Mammary microvascular endothelial cell (primary cell): ENCODE measurements around the gene WFDC2. TPM values are rescaled to one million over a fixed set of nuclear protein-coding genes. Genes with fewer than 3 reads are reported as not detected.

Experiments
- total RNA-seq: library from RNA; depleted of rRNA; stranded (reverse); fragments of >200 nt; gene quantifications from 2 replicates; pipeline ENCODE4 v1.2.3, GENCODE V29; 2015

Gene WFDC2
- total RNA-seq, result not detected in 2 replicates

GRCh38 chr20:45469336-45470261 is at the start of gene WFDC2:
Gene WFDC2, plus strand, starts transcription at chr20:45469753. Its CDS starts 29 bp downstream, at chr20:45469782.

GRCh38 chr20:45515147-45515913 is 45.8 kb downstream of the WFDC2 start, which contains the start of gene SPINT3:
Gene SPINT3, minus strand, starts transcription at chr20:45515622. Its CDS starts 14 bp downstream, at chr20:45515608.

Other genes starting within 250 kb of the WFDC2 start
- gene SEMG2, start 248.4 kb upstream of the WFDC2 start, total RNA-seq, result not detected in 2 replicates
- not detected in 2 replicates for gene SLPI, start 215.2 kb upstream of the WFDC2 start, total RNA-seq
- not detected in 2 replicates for gene RBPJL, start 162.9 kb upstream of the WFDC2 start, total RNA-seq
- gene MATN4, start 161.5 kb upstream of the WFDC2 start, total RNA-seq, result 0.20 TPM in 1 of 2 replicates, not detected in the other
- gene SDC4, start 121.3 kb upstream of the WFDC2 start, total RNA-seq, result 46.2 and 47.0 TPM in 2 replicates
- 21.4 and 29.5 TPM in 2 replicates for gene SYS1, start 106.6 kb upstream of the WFDC2 start, total RNA-seq
- gene TP53TG5, start 91.4 kb upstream of the WFDC2 start, total RNA-seq, result not detected in 2 replicates
- gene DBNDD2, start 61.5 kb upstream of the WFDC2 start, total RNA-seq, result 5.5 and 9.7 TPM in 2 replicates
- 75.6 and 77.7 TPM in 2 replicates for gene PIGT, start 53.6 kb upstream of the WFDC2 start, total RNA-seq
- not detected in 2 replicates for gene SPINT3, start 45.9 kb downstream of the WFDC2 start, total RNA-seq
- not detected in 2 replicates for gene WFDC6, start 69.7 kb downstream of the WFDC2 start, total RNA-seq
- not detected in 2 replicates for gene EPPIN, start 77.6 kb downstream of the WFDC2 start, total RNA-seq
- gene WFDC8, start 109.5 kb downstream of the WFDC2 start, total RNA-seq, result not detected in 2 replicates
- not detected in 2 replicates for gene WFDC10A, start 160.0 kb downstream of the WFDC2 start, total RNA-seq
- gene WFDC9, start 161.5 kb downstream of the WFDC2 start, total RNA-seq, result not detected in 2 replicates
- gene WFDC11, start 200.5 kb downstream of the WFDC2 start, total RNA-seq, result not detected in 2 replicates
- gene WFDC13, start 232.3 kb downstream of the WFDC2 start, total RNA-seq, result not detected in 2 replicates
- gene WFDC10B, start 235.3 kb downstream of the WFDC2 start, total RNA-seq, result not detected in 2 replicates